Omental fat pad (tissue), 4 donors: Measurements from ENCODE around the gene ZFAND4. TPM values are rescaled to one million over a fixed set of nuclear protein-coding genes. Genes with fewer than 3 reads are reported as not detected.
"Not testable (repeated sequence)": the region's sequence is repeated elsewhere in the genome, so short reads cannot be mapped to it uniquely, and the experiment has no call there.

Source experiments
- ATAC-seq: fragments of 150-250 bp; one replicate; pipeline ENCODE4 v1.9.1; 2016; ENCODE audit warnings: mild to moderate bottlenecking, moderate library complexity; ENCODE audit not compliant: low FRiP score
- DNase-seq: peaks from one replicate; pipeline ENCODE4 v3.0.0-alpha.2; 2019; ENCODE audit warnings: low spot score
- CTCF ChIP-seq, 3 donors: fragments of 450-650 bp; IDR thresholded peaks; one replicate each; pipeline ENCODE4 v1.5.1; 2016 to 2017; ENCODE audit warnings: antibody characterized with exemption in 3 of 3, mild to moderate bottlenecking in 3 of 3, moderate library complexity in 2 of 3
- total RNA-seq, 4 donors: library from RNA; depleted of rRNA; stranded (reverse); fragments of >200 nt; gene quantifications; one replicate each; pipeline ENCODE4 v1.1.0, GENCODE V29; 2016

Gene ZFAND4
- 10 to 100 TPM in 3 of 4 donors, 1 to 10 TPM in 1; 8.8 to 14.0 (median 12.9) TPM for total RNA-seq

GRCh38 chr10:45672181-45673073 is at the start of gene ZFAND4:
Gene ZFAND4, minus strand, starts transcription at chr10:45672772. Its CDS starts 9,047 bp downstream, at chr10:45663725.
- ATAC-seq (peak; percentile 99), DNase-seq (peak; percentile 82)
- no peak for TF ChIP-seq CTCF (IDR thresholded peaks at IDR 0.05)

GRCh38 chr10:45721503-45721902 is 48.9 kb upstream of the ZFAND4 start:
- not testable (repeated sequence) for ATAC-seq, DNase-seq

GRCh38 chr10:45717642-45718041 is 45.1 kb upstream of the ZFAND4 start:
- ATAC-seq, DNase-seq: not testable (repeated sequence)

- not testable (repeated sequence) for ATAC-seq
Observed at GRCh38 chr10:45717053-45717452, 44.5 kb upstream of the ZFAND4 start.

GRCh38 chr10:45711223-45711622 is 38.7 kb upstream of the ZFAND4 start:
- ATAC-seq, DNase-seq: not testable (repeated sequence)

More at GRCh38 chr10:45717053-45717452, 44.5 kb upstream of the ZFAND4 start:
- DNase-seq = not testable (repeated sequence)

GRCh38 chr10:45710200-45710796 is 37.7 kb upstream of the ZFAND4 start:
- not testable (repeated sequence) for ATAC-seq, DNase-seq

GRCh38 chr10:45678467-45678866 is 5.9 kb upstream of the ZFAND4 start:
- not testable (repeated sequence) for ATAC-seq, DNase-seq

- no peak for TF ChIP-seq CTCF (IDR thresholded peaks at IDR 0.05)
- DNase-seq (no peak), ATAC-seq (no peak)
Observed at GRCh38 chr10:45675388-45675787, 2.8 kb upstream of the ZFAND4 start.

GRCh38 chr10:45673074-45673648 is 589 bp upstream of the ZFAND4 start:
- no peak for TF ChIP-seq CTCF (IDR thresholded peaks at IDR 0.05)
- DNase-seq (no peak), ATAC-seq (no peak)

- DNase-seq, ATAC-seq: not testable (repeated sequence)
Observed at GRCh38 chr10:45671300-45671699, 1.3 kb downstream of the ZFAND4 start.

GRCh38 chr10:45669897-45670296 is 2.7 kb downstream of the ZFAND4 start:
- DNase-seq, ATAC-seq: not testable (repeated sequence)
